Raji (cell line): Measurements from ENCODE around the gene NR2F2.

ENCODE experiments used
- POLR2A ChIP-seq: IDR thresholded peaks from 2 replicates; pipeline ENCODE4 v1.6.1; 2011; ENCODE audit warnings: low read depth, low read length, control low read depth; ENCODE audit not compliant: insufficient read depth

The NR2F2 gene

GRCh38 chr15:96335411-96336024 lies 5.0 kb downstream of the NR2F2 start:
- no peak for TF ChIP-seq POLR2A

GRCh38 chr15:96336108-96336595 lies 5.7 kb downstream of the NR2F2 start:
- TF ChIP-seq POLR2A, result no peak

GRCh38 chr15:96336596-96337364 lies 6.3 kb downstream of the NR2F2 start:
- TF ChIP-seq POLR2A, result no peak

GRCh38 chr15:96337365-96338023 lies 7.0 kb downstream of the NR2F2 start:
- no peak for TF ChIP-seq POLR2A

- no peak for TF ChIP-seq POLR2A
These were observed 7.7 kb downstream of the NR2F2 start for GRCh38 chr15:96338074-96338765.

- no peak for TF ChIP-seq POLR2A
These were observed 8.5 kb downstream of the NR2F2 start for GRCh38 chr15:96338766-96339618.

GRCh38 chr15:96339619-96340347 lies 9.3 kb downstream of the NR2F2 start:
- TF ChIP-seq POLR2A, result no peak

- TF ChIP-seq POLR2A, result no peak
These were observed 9.8 kb downstream of the NR2F2 start for GRCh38 chr15:96340348-96340597.

- no peak for TF ChIP-seq POLR2A
These were observed 10.4 kb downstream of the NR2F2 start for GRCh38 chr15:96340598-96341512.

GRCh38 chr15:96341513-96342405 lies 11.3 kb downstream of the NR2F2 start:
- TF ChIP-seq POLR2A, result no peak

- TF ChIP-seq POLR2A, result no peak
These were observed 12.1 kb downstream of the NR2F2 start for GRCh38 chr15:96342406-96343112.

- TF ChIP-seq POLR2A, result no peak
These were observed 12.9 kb downstream of the NR2F2 start for GRCh38 chr15:96343113-96344059.
